T-cell (primary cell): Measurements from ENCODE around the gene WDFY4. TPM values are rescaled to one million over a fixed set of nuclear protein-coding genes. Genes with fewer than 3 reads are reported as not detected.

Experiments used
- ATAC-seq, 4 experiments: fragments of 200-7000 bp in 3 of 4; fragments of 150-1000 bp in 1 of 4; cut with Tn5 transposase; replicated peaks in 1 of 4; 1 replicate in 3 of 4; 2 replicates in 1 of 4; pipeline ENCODE4 v1.10.0; 2021; ENCODE audit warnings: moderate library complexity in 3 of 4, mild to moderate bottlenecking in 2 of 4, moderate number of reproducible peaks in 1 of 4
- CTCF ChIA-PET, 2 donors: fragments of 300-600 bp; sonication (Branson Sonifier 250); formaldehyde crosslinking; loops; one replicate each; lab custom pipeline; 2022; ENCODE audit warnings: antibody characterized with exemption in 2 of 2; lab: Charles Lee
- POLR2A ChIA-PET, 2 donors: fragments of 300-600 bp; sonication (Branson Sonifier 250); formaldehyde crosslinking; loops; one replicate each; lab custom pipeline; 2022; ENCODE audit warnings: antibody characterized with exemption in 2 of 2; lab: Charles Lee
- DNase-seq, 35 experiments: peaks; one replicate each; pipeline versions ENCODE4 v3.0.0 to v3.0.0-alpha.2; 2013 to 2023
- H3K27ac ChIP-seq: one replicate; pipeline ENCODE4 v1.5.1; 2013; ENCODE audit warnings: low read length
- H3K27me3 ChIP-seq, 2 experiments: replicated peaks in 1 of 2; 1 replicate in 1 of 2; 2 replicates in 1 of 2; pipeline versions ENCODE4 v1.6.1 to v1.7.0; 2013; ENCODE audit warnings: low read length in 1 of 2, mixed read lengths in 1 of 2; ENCODE audit not compliant: control insufficient read depth in 2 of 2, insufficient read depth in 2 of 2; ENCODE audit errors: extremely low read depth in 1 of 2
- H3K36me3 ChIP-seq, 2 donors: 1 replicate in 1 of 2; 2 replicates in 1 of 2; pipeline versions ENCODE4 v1.6.1 to v1.7.0; 2013; ENCODE audit warnings: low read length in 1 of 2; ENCODE audit not compliant: control insufficient read depth in 2 of 2, insufficient read depth in 1 of 2; ENCODE audit errors: extremely low read depth in 1 of 2
- H3K4me1 ChIP-seq, 2 experiments: 1 replicate in 1 of 2; 2 replicates in 1 of 2; pipeline versions ENCODE4 v1.6.1 to v1.7.0; 2013; ENCODE audit warnings: low read length in 2 of 2, mixed read lengths in 1 of 2; ENCODE audit not compliant: insufficient read depth in 2 of 2, control insufficient read depth in 1 of 2; ENCODE audit errors: extremely low read depth in 1 of 2
- H3K4me3 ChIP-seq, 2 donors: 1 replicate in 1 of 2; 2 replicates in 1 of 2; pipeline versions ENCODE4 v1.5.1 to v1.7.0; 2013; ENCODE audit warnings: mild to moderate bottlenecking in 2 of 2, low read length in 1 of 2, moderate library complexity in 1 of 2; ENCODE audit not compliant: control insufficient read depth in 1 of 2; ENCODE audit errors: extremely low read depth in 1 of 2
- H3K9me3 ChIP-seq: 2 replicates; pipeline ENCODE4 v1.7.0; 2013
- H3K27ac Mint-ChIP-seq, 2 donors: one replicate each; pipeline ENCODE4 v1.8.0; 2020 to 2021; ENCODE audit warnings: mild to moderate bottlenecking in 2 of 2, mixed read lengths in 2 of 2
- H3K27me3 Mint-ChIP-seq, 2 donors: one replicate each; pipeline ENCODE4 v1.8.0; 2021 to 2022; ENCODE audit warnings: mixed read lengths in 2 of 2
- H3K36me3 Mint-ChIP-seq: one replicate; pipeline ENCODE4 v1.8.0; 2021; ENCODE audit warnings: mixed read lengths
- H3K4me1 Mint-ChIP-seq, 3 donors: one replicate each; pipeline ENCODE4 v1.8.0; 2020 to 2022; ENCODE audit warnings: mixed read lengths in 3 of 3, mild to moderate bottlenecking in 1 of 3
- H3K4me3 Mint-ChIP-seq, 3 donors: one replicate each; pipeline ENCODE4 v1.8.0; 2020 to 2022; ENCODE audit warnings: mild to moderate bottlenecking in 3 of 3, mixed read lengths in 3 of 3, moderate library complexity in 3 of 3
- H3K9me3 Mint-ChIP-seq, 3 donors: one replicate each; pipeline ENCODE4 v1.8.0; 2020 to 2022; ENCODE audit warnings: mixed read lengths in 3 of 3
- WGBS: methylation state at CpG from one replicate; pipeline ENCODE4 v1.1.5; 2013; ENCODE audit warnings: missing lambda C conversion rate; ENCODE audit not compliant: insufficient coverage; 5-methylcytosine and 5-hydroxymethylcytosine counted together
- total RNA-seq, 35 experiments: library from RNA in 6 of 35; stranded (reverse) in 6 of 35; fragments of 120-200 nt in 1 of 35; gene quantifications; one replicate each; pipeline versions ENCODE4 v1.2.1 to v1.2.4 and lab custom pipeline; 2013 to 2026

The WDFY4 gene
- total RNA-seq, 5 donors from 2014 or later (not counting 1 experiment from before 2014, with no cell fraction given) = 2.6 to 15.5 (median 4.2) TPM

GRCh38 chr10:48697821-48698764 is 13.4 kb downstream of the WDFY4 start:
- ChIA-PET POLR2A (no interaction called here), CTCF (no interaction called here)
- no peaks in the 10 kb centered on the region for H3K4me1 ChIP-seq
- 89% methylated on average over 14 of the region's 19 CpGs for WGBS
- no peaks in the 10 kb centered on the region for H3K36me3 Mint-ChIP-seq
- H3K27ac ChIP-seq = no peak overlapping the region
- peaks cover 0 to 17% of the 10 kb centered on the region in 2 experiments for H3K27me3 ChIP-seq
- no peaks in the 10 kb centered on the region for H3K9me3 ChIP-seq
- H3K4me3 ChIP-seq = no peak overlapping the region
- no peaks in the 10 kb centered on the region for H3K36me3 ChIP-seq
- no peaks in the 10 kb centered on the region for H3K9me3 Mint-ChIP-seq
- ATAC-seq (no peak), DNase-seq (no peak)
- H3K4me1 Mint-ChIP-seq = peaks cover 0 to 5% (median 0%) of the 10 kb centered on the region in 3 donors
- H3K27ac Mint-ChIP-seq = no peak overlapping the region
- H3K27me3 Mint-ChIP-seq = peaks cover 5 to 8% of the 10 kb centered on the region in 2 donors
- no peak overlapping the region for H3K4me3 Mint-ChIP-seq

- CTCF ChIA-PET = no interaction called here
- H3K27ac Mint-ChIP-seq = no peak overlapping the region
- WGBS = 40% methylated on average over 1 of the region's 8 CpGs
Measured at GRCh38 chr10:48699011-48699627, 14.4 kb downstream of the WDFY4 start.

GRCh38 chr10:48700071-48700470 is 15.4 kb downstream of the WDFY4 start:
- Histone ChIP-seq H3K4me3 (no peak overlapping the region), H3K36me3 (no peaks in the 10 kb centered on the region), H3K27me3 (peaks cover 0 to 21% of the 10 kb centered on the region in 2 experiments), H3K27ac (no peak overlapping the region), H3K9me3 (no peaks in the 10 kb centered on the region), H3K4me1 (no peaks in the 10 kb centered on the region)
- ATAC-seq = no peak
- no peaks in the 10 kb centered on the region for H3K36me3 Mint-ChIP-seq
- H3K9me3 Mint-ChIP-seq = no peaks in the 10 kb centered on the region
- DNase-seq = no peak
- 100% methylated on average over 1 of the region's 2 CpGs for WGBS
- no peak overlapping the region for H3K27ac Mint-ChIP-seq
- no peak overlapping the region for H3K4me3 Mint-ChIP-seq
- POLR2A ChIA-PET = no interaction called here
- H3K27me3 Mint-ChIP-seq = peaks cover 5 to 8% of the 10 kb centered on the region in 2 donors
- CTCF ChIA-PET = no interaction called here
- H3K4me1 Mint-ChIP-seq = peaks cover 0 to 5% (median 0%) of the 10 kb centered on the region in 3 donors

More at GRCh38 chr10:48699011-48699627, 14.4 kb downstream of the WDFY4 start:
- Mint-ChIP-seq H3K4me3 (no peak overlapping the region), H3K27me3 (peaks cover 5 to 8% of the 10 kb centered on the region in 2 donors), H3K4me1 (peaks cover 0 to 5% (median 0%) of the 10 kb centered on the region in 3 donors), H3K9me3 (no peaks in the 10 kb centered on the region), H3K36me3 (no peaks in the 10 kb centered on the region)
- Histone ChIP-seq H3K27ac (no peak overlapping the region), H3K4me3 (no peak overlapping the region), H3K27me3 (peaks cover 0 to 24% of the 10 kb centered on the region in 2 experiments), H3K36me3 (no peaks in the 10 kb centered on the region), H3K4me1 (no peaks in the 10 kb centered on the region), H3K9me3 (no peaks in the 10 kb centered on the region)
- DNase-seq (no peak), ATAC-seq (no peak)
- POLR2A ChIA-PET = no interaction called here

- 67% methylated on average over 1 of the region's 9 CpGs for WGBS
- peaks cover 0 to 5% (median 0%) of the 10 kb centered on the region in 3 donors for H3K4me1 Mint-ChIP-seq
- no peaks in the 10 kb centered on the region for H3K9me3 Mint-ChIP-seq
- Histone ChIP-seq H3K4me3 (no peak overlapping the region), H3K27me3 (peaks cover 0 to 21% of the 10 kb centered on the region in 2 experiments), H3K36me3 (no peaks in the 10 kb centered on the region), H3K27ac (no peak overlapping the region), H3K4me1 (no peaks in the 10 kb centered on the region), H3K9me3 (no peaks in the 10 kb centered on the region)
- CTCF ChIA-PET = no interaction called here
- no peak overlapping the region for H3K27ac Mint-ChIP-seq
- no peak overlapping the region for H3K4me3 Mint-ChIP-seq
- DNase-seq = no peak
- POLR2A ChIA-PET = no interaction called here
- H3K36me3 Mint-ChIP-seq = no peaks in the 10 kb centered on the region
- no peak for ATAC-seq
- H3K27me3 Mint-ChIP-seq = peaks cover 5 to 8% of the 10 kb centered on the region in 2 donors
Measured at GRCh38 chr10:48700493-48700892, 15.8 kb downstream of the WDFY4 start.

DNA sequence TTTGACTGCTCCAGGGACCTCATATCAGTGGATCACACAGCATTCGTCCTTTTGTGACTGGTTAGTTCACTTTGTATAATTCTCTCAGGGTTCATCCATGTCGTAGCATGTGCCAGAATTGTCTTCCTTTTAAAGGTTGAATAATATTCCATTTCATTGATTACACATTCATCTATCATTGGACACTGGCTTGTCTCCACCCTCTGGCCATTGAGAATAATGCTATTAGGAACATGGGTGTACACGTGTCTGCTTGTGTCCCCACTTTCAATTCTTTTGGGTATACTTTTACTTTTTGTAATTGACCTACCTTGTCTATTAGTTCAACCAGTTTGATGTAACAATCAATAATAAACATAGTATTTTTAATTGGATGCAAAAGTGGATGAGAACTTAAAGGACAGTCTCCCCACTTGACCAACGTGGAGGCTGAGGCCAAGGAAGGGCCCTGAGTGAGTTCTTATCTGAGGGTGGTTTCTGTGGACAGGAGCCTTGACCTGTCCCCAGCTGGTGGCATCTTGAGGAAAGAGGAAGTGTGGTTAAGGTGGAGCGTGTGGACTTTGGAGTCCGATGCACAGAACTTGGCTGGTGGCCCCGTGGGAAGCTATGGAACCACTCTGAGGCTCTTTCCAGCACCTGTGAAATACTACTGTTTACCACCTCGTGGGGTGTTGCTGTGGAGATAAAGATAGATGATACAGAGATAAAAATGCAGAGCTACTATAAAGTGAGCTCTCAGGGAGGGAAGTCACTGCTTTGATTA is 16.6 kb downstream of the WDFY4 start:
- ATAC-seq = no peak
- POLR2A ChIA-PET = no interaction called here
- no peak overlapping the region for H3K27ac Mint-ChIP-seq
- H3K4me1 Mint-ChIP-seq = peaks cover 0 to 5% (median 0%) of the 10 kb centered on the region in 3 donors
- no peak overlapping the region for H3K4me3 Mint-ChIP-seq
- no peaks in the 10 kb centered on the region for H3K36me3 Mint-ChIP-seq
- H3K36me3 ChIP-seq = no peaks in the 10 kb centered on the region
- peaks cover 0 to 16% of the 10 kb centered on the region in 2 experiments for H3K27me3 ChIP-seq
- H3K9me3 Mint-ChIP-seq = no peaks in the 10 kb centered on the region
- no CpG with 5 or more reads among the region's 8 CpGs for WGBS
- no peak overlapping the region for H3K4me3 ChIP-seq
- CTCF ChIA-PET = no interaction called here
- H3K27ac ChIP-seq = no peak overlapping the region
- no peaks in the 10 kb centered on the region for H3K9me3 ChIP-seq
- H3K4me1 ChIP-seq = no peaks in the 10 kb centered on the region
- H3K27me3 Mint-ChIP-seq = peaks cover 8 to 13% of the 10 kb centered on the region in 2 donors
- DNase-seq = no peak

- no peak overlapping the region for H3K4me3 ChIP-seq
- ChIA-PET CTCF (no interaction called here), POLR2A (no interaction called here)
- no peaks in the 10 kb centered on the region for H3K4me1 ChIP-seq
- Mint-ChIP-seq H3K4me3 (no peak overlapping the region), H3K4me1 (peaks cover 0 to 5% (median 0%) of the 10 kb centered on the region in 3 donors), H3K27me3 (peaks cover 6 to 16% of the 10 kb centered on the region in 2 donors), H3K9me3 (no peaks in the 10 kb centered on the region), H3K27ac (no peak overlapping the region), H3K36me3 (no peaks in the 10 kb centered on the region)
- ATAC-seq = no peak
- no peaks in the 10 kb centered on the region for H3K36me3 ChIP-seq
- no peaks in the 10 kb centered on the region for H3K9me3 ChIP-seq
- peaks cover 0 to 13% of the 10 kb centered on the region in 2 experiments for H3K27me3 ChIP-seq
- H3K27ac ChIP-seq = no peak overlapping the region
- DNase-seq = no peak
Measured at GRCh38 chr10:48701941-48702340, 17.3 kb downstream of the WDFY4 start.
